Measurements from ENCODE around the gene CENPL.
"Not testable (repeated sequence)": the region's sequence is repeated elsewhere in the genome, so short reads cannot be mapped to it uniquely, and the experiment has no call there.

CENPL gene, protein sequence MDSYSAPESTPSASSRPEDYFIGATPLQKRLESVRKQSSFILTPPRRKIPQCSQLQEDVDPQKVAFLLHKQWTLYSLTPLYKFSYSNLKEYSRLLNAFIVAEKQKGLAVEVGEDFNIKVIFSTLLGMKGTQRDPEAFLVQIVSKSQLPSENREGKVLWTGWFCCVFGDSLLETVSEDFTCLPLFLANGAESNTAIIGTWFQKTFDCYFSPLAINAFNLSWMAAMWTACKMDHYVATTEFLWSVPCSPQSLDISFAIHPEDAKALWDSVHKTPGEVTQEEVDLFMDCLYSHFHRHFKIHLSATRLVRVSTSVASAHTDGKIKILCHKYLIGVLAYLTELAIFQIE

DNA sequence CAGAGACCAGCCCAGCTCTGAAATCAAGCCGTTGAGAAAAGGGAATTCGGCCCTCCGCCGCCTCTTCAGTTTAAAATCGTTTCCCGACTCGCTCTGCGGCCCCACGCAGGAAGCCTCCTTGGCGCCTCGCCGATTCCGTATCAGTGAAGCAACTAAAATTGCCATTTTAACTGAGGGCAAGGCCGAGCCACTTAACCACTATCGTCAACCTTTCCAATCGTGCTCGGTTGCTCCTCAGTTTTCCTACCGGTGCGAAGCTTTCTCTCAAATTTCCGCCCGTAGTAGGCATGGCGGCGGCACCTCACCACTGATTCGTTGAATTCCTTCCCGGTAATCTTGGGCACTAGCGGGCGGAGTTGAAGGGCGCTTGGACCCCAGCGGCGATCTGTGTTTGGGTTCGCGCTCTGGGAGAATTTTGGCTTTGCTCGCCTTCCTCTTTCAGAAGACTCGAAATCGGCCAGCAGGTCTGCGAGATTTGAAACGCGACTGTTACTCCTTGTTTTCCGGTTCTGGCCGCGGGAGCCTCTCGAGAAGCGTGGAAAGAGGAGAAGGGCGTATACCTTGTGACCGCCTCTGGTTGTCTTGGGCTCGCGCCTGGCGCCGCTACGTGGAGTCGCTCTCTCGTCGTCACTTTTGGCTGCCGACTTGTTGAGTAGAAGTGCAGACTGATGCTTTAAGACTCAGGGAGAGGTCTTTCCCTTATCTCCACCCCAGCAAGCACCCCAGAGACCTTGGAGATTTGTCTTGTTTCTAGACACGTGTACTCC lies at the start of gene CENPL, which contains the start of gene DARS2:
TSS of gene CENPL (minus strand) at position 569 of the 767 bp plus-strand sequence. CDS start 13,584 bp downstream, outside the sequence.
TSS of gene DARS2 (plus strand) at position 359 of the 767 bp plus-strand sequence. CDS start 557 bp downstream, outside the sequence.
- peak; percentile 98 to 100 (median 99) for DNase-seq

- no peak for DNase-seq
Observed at GRCh38 chr1:173871500-173871899, 46.8 kb upstream of the CENPL start.

DNA sequence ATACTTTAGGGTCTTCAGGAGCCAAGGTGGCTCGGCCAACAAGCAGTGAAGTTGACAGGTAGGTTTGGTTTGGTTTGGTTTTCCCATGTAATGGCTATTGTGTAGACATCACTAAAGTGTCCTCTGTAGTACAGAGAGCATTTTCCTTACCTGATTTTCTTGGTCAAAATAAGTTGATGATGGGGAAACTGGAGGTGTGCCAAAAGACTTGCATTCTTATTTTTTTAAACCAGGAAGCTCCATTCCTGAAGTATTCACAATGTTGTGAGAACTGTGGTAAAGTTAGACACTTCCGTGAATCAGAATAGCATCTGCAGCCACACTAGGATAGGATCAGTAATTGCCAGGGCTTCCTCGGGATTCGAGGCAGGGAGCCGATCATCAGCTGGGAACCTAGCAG lies 46.4 kb upstream of the CENPL start:
- no peak for DNase-seq

- DNase-seq, result no peak
Observed at GRCh38 chr1:173870252-173871075, 45.8 kb upstream of the CENPL start.

DNA sequence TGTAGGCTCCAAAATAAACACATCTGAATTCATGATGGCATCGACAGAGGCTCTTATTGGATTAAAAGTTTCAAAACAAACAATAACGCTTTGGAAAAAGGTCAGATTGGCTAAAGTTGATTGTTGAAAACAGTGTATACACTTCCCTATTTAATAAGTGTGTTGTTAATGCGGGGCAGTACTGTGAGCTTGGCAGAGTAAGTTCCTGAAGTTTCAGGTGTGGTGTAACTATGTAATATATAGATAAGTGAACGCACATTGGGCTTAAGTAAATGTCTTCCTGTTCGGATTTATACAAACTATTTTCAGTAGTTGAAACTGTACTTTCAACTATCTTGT lies 44.3 kb upstream of the CENPL start:
- DNase-seq, result no peak

DNA sequence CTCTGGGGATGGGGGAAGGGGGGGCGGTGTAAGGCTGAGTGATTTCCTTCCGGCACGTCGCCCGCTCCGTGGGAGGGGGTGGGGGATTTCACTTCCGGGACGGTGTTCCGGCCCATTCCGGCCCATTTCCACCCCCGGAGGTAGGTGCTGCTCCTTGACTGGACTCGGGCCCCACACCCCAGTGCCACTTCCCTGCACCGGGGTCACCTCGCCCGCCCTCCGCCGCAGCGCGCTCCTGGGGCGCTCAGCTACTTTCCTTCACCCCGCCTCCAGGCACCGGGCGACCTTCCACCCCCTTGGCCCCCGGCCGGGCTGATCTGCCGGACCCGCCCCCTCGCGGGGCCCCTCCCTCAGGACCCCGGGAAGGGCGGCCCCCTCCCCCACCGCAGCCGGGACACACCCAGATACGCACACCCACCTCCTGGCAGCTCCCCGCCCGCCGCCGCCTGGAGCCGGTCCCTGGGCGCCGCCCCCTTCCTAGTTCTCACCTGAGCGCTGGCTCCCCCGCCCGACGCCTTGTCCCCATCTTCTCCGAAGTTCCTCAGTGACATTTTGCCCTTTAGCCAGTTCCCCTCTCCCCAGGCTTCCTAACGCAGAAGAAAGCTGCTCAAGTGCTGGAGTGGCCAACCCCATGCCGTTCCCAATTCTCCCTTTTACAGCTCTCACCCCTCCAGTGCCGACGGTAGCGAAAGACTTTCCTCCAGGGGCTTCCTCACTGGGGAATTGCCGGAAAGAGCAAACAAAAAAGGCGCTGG lies 43.8 kb upstream of the CENPL start, which contains the start of gene ZBTB37:
TSS of gene ZBTB37 (plus strand) at position 115 of the 755 bp plus-strand sequence. CDS start 1,846 bp downstream, outside the sequence.
- peak; percentile 94 to 96 (median 94) for DNase-seq

GRCh38 chr1:173867753-173868265 lies 43.1 kb upstream of the CENPL start, which contains the start of gene GAS5:
GAS5 (minus strand) TSS chr1:173867989.
- peak; percentile 99 to 100 (median 100) for DNase-seq

- no peak for DNase-seq
Observed at GRCh38 chr1:173867141-173867752, 42.6 kb upstream of the CENPL start.

GRCh38 chr1:173866413-173867115 lies 41.9 kb upstream of the CENPL start:
- DNase-seq, result no peak

- no peak for DNase-seq
Observed at GRCh38 chr1:173865468-173866164, 40.9 kb upstream of the CENPL start.

GRCh38 chr1:173864179-173864867 lies 39.6 kb upstream of the CENPL start:
- no peak for DNase-seq

DNA sequence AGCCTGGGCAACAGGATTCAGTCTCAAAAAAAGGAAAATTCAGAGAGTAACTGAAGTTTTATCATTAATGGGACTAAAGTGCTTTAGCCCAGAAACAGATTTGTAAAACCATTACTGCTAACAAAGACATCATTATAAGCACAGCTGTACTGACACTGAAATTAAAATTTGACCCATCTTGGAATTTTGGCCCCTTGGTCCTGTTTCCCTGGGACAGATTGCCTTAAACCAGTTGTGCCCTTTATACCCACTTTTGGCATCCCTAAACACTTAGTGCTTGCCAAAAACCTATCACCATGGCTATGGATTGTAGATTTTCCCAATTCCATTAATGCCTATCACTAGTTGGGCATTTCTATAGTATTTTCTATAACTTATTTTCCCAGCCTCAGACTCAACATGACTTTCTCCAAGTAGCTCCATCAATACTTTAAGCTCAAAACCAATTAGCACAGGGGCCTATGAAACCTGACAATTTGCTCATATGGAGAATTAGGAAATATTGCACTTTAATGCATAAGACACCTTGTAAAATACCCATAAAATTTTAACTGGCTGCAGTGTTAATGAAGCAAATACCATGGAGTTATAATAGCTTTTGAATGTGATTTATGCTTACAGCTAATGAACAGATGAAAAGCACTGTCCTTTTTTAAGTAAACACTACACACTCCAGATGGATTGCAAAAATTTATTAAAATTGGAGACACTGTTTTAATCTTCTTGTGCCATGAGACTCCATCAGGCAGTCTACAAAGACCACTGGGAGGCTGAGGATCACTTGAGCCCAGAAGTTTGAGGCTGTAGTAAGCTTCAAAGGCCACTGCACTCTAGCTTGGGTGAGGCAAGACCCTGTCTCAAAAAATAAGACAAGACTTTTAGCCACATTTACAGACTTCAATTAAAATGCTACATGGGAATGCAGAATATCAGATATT lies 38.8 kb upstream of the CENPL start:
- no peak for DNase-seq

DNA sequence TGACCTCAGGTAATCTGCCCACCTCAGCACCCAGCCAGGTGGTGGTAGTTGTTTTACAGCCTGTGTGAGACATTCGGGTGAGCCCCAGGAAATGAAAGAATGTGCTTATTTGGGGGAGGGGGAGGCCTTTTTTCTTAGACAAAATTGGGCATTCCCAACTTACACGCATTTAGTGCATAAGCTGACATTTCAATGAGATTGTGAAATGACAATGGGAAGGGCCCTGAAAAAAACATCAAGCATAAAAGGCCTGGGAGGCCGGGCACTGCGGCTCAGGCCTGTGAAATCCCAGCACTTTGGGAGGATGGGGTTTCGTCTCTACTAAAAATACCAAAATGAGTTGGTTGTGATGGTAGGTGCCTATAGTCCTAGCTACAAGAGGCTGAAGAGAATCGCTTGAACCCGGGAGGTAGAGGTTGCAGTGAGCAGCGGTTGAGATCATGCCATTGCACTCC lies 38.1 kb upstream of the CENPL start:
- DNase-seq, result no peak

GRCh38 chr1:173862146-173862768 lies 37.6 kb upstream of the CENPL start:
- not testable (repeated sequence) for DNase-seq

GRCh38 chr1:173861731-173862145 lies 37.1 kb upstream of the CENPL start:
- DNase-seq, result no peak

- no peak for DNase-seq
Observed at GRCh38 chr1:173860065-173860464, 35.4 kb upstream of the CENPL start.

- not testable (repeated sequence) for DNase-seq
Observed at GRCh38 chr1:173859547-173859946, 34.9 kb upstream of the CENPL start.
